ENCODE measurements around the gene ANKRD65.
"Not testable (repeated sequence)": the region's sequence is repeated elsewhere in the genome, so short reads cannot be mapped to it uniquely, and the experiment has no call there.

GRCh38 chr1:1402901-1403392 is 18.1 kb downstream of the ANKRD65 start:
- TF ChIP-seq CTCF (conservative IDR thresholded peaks at IDR 0.05; ENCODE audit: low read depth, low read length); EZH2 (IDR thresholded peaks at IDR 0.05; ENCODE audit: low read length, unreplicated experiment): not testable (repeated sequence)
